Pancreas (tissue), 10 donors: ENCODE measurements around the gene ERC1. TPM values are rescaled to one million over a fixed set of nuclear protein-coding genes. Genes with fewer than 3 reads are reported as not detected.

Source experiments
- ATAC-seq, 4 donors: fragments of 200-7000 bp; cut with Tn5 transposase; one replicate each; pipeline versions ENCODE4 v1.8.0 to v1.9.1; 2020; ENCODE audit warnings: mild to moderate bottlenecking in 4 of 4, moderate library complexity in 4 of 4
- DNase-seq, 6 donors: peaks; one replicate each; pipeline ENCODE4 v3.0.0-alpha.2; 2020
- FAIRE-seq: peaks from 2 replicates; lab custom pipeline; 2012; peaks lifted over from hg19 to GRCh38; lab: Jason Lieb, UNC
- H3K27ac ChIP-seq, 4 donors: fragments of 200-600 bp; sonication (generic); 1 replicate in 3 of 4; 2 replicates in 1 of 4; pipeline versions ENCODE4 v1.5.0 to v1.8.0; 2020
- H3K27me3 ChIP-seq, 4 donors: fragments of 200-600 bp; one replicate each; pipeline ENCODE4 v1.8.0; 2021
- H3K36me3 ChIP-seq, 3 donors: fragments of 200-600 bp; sonication (generic) in 1 of 3; one replicate each; pipeline versions ENCODE4 v1.5.0 to v1.8.0; 2020 to 2021
- H3K4me1 ChIP-seq, 3 donors: fragments of 200-600 bp; one replicate each; pipeline ENCODE4 v1.8.0; 2021
- H3K4me3 ChIP-seq, 4 donors: fragments of 200-600 bp; sonication (generic) in 2 of 4; one replicate each; pipeline versions ENCODE4 v1.5.0 to v1.8.0; 2020 to 2021
- H3K9me3 ChIP-seq, 4 donors: fragments of 200-600 bp; one replicate each; pipeline ENCODE4 v1.8.0; 2021
- CTCF ChIP-seq, 4 donors: fragments of 200-600 bp; sonication (generic) in 3 of 4; IDR thresholded peaks; one replicate each; pipeline versions ENCODE4 v1.5.0 to v1.8.0; 2021; ENCODE audit warnings: antibody characterized with exemption in 4 of 4
- WGBS, 2 donors: extraction: QIAGEN DNeasy Blood & Tissue Kit; methylation state at CpG; one replicate each; pipeline ENCODE4 v1.1.7; 2013; 5-methylcytosine and 5-hydroxymethylcytosine counted together
- intact Hi-C, 3 donors: fragments of 100-400 bp; cut with DNase I; formaldehyde crosslinking; loops; one replicate each; pipeline versions ENCODE4 v1.11.1 to v1.14.2; 2022
- polyA plus RNA-seq, 2 donors: library from polyadenylated mRNA; stranded (reverse); fragments of 200-250 nt; gene quantifications; one replicate each; pipeline ENCODE4 v1.2.3, GENCODE V29; 2013
- total RNA-seq, 6 donors: library from RNA; stranded (reverse); fragmentation: NEBNext Ultra II Directional in 4 of 6; extraction: Animal tissue kit (Norgen Biotek cat#: 25700) in 4 of 6; gene quantifications; one replicate each; pipeline versions ENCODE4 v1.2.1 to v1.2.4, GENCODE V29; 2021 to 2023
- donor health status: healthy with polysubstance abuse.
- donor health status: DM: no; HTN: no; CAD: no; lungs with moderate emphysema.
- donor health status: DM: no; HTN: no; CAD: no.
- donor health status: control.
- donor health status: control.
- donor health status: Bipolar disorder and iron deficiency.
- donor health status: DM: yes; HTN: yes; CAD: no.
- donor health status: DM: no; HTN: no; CAD: no.
- donor health status: DM: no; HTN: no; CAD: no.
- donor health status: DM: yes; HTN: yes; CAD: no.

ERC1 gene
- total and polyA plus RNA-seq, 8 donors = 4.1 to 41.4 (median 20.5) TPM

- 66 to 79% methylated on average over 4 of the region's 4 CpGs for WGBS, 2 donors
- Histone ChIP-seq H3K4me3 (no peak overlapping the region), H3K9me3 (no peaks in the 10 kb centered on the region), H3K27ac (no peak overlapping the region), H3K36me3 (no peaks in the 10 kb centered on the region), H3K4me1 (no peaks in the 10 kb centered on the region), H3K27me3 (no peaks in the 10 kb centered on the region)
- no peak for TF ChIP-seq CTCF (IDR thresholded peaks at IDR 0.05)
- intact Hi-C loops = no loop called here
- ATAC-seq = no peak
- no peak for FAIRE-seq
- DNase-seq = no peak
Observed at GRCh38 chr12:1384910-1385309, 393.9 kb downstream of the ERC1 start.

GRCh38 chr12:1391722-1392121, 400.7 kb downstream of the ERC1 start:
- Histone ChIP-seq H3K4me1 (no peaks in the 10 kb centered on the region), H3K27ac (no peak overlapping the region), H3K9me3 (no peaks in the 10 kb centered on the region), H3K36me3 (no peaks in the 10 kb centered on the region), H3K4me3 (no peak overlapping the region), H3K27me3 (no peaks in the 10 kb centered on the region)
- FAIRE-seq (no peak), DNase-seq (no peak), ATAC-seq (no peak)
- intact Hi-C loops = no loop called here
- TF ChIP-seq CTCF (IDR thresholded peaks at IDR 0.05) = no peak

GRCh38 chr12:1395421-1395955, 404.5 kb downstream of the ERC1 start:
- DNase-seq = no peak
- no peak for TF ChIP-seq CTCF (IDR thresholded peaks at IDR 0.05)
- no peaks in the 10 kb centered on the region for H3K36me3 ChIP-seq
- no peaks in the 10 kb centered on the region for H3K27me3 ChIP-seq
- H3K27ac ChIP-seq = no peak overlapping the region
- H3K9me3 ChIP-seq = no peaks in the 10 kb centered on the region
- no peak overlapping the region for H3K4me3 ChIP-seq
- intact Hi-C loops = no loop called here
- no peak for ATAC-seq
- WGBS, 2 donors = 89 to 92% methylated on average over 4 of the region's 4 CpGs
- no peak for FAIRE-seq
- H3K4me1 ChIP-seq = no peaks in the 10 kb centered on the region

- FAIRE-seq (no peak), DNase-seq (no peak)
- intact Hi-C loops = no loop called here
Observed at GRCh38 chr12:1398673-1399072, 407.6 kb downstream of the ERC1 start.

More at GRCh38 chr12:1398673-1399072, 407.6 kb downstream of the ERC1 start:
- Histone ChIP-seq H3K4me1 (no peaks in the 10 kb centered on the region), H3K4me3 (no peak overlapping the region), H3K36me3 (no peaks in the 10 kb centered on the region), H3K9me3 (no peaks in the 10 kb centered on the region), H3K27ac (no peak overlapping the region), H3K27me3 (no peaks in the 10 kb centered on the region)
- 94 to 100% methylated on average over 3 of the region's 3 CpGs for WGBS, 2 donors
- TF ChIP-seq CTCF (IDR thresholded peaks at IDR 0.05) = no peak
- no peak for ATAC-seq
